Lower leg skin (tissue), 3 donors: ENCODE results near the gene RTBDN.

ENCODE experiments used
- CTCF ChIP-seq, 3 donors: fragments of 450-650 bp; IDR thresholded peaks; one replicate each; pipeline ENCODE4 v1.5.1; 2016; ENCODE audit warnings: antibody characterized with exemption in 3 of 3, mild to moderate bottlenecking in 3 of 3, moderate library complexity in 2 of 3
- POLR2A ChIP-seq, 2 donors: fragments of 450-650 bp; IDR thresholded peaks; one replicate each; pipeline ENCODE4 v1.6.1; 2016 to 2017; ENCODE audit warnings: antibody characterized with exemption in 2 of 2, mild to moderate bottlenecking in 1 of 2, moderate library complexity in 1 of 2

GRCh38 chr19:12801466-12802266 is 32.7 kb downstream of the RTBDN start, which contains the start of the genes PRDX2 and THSD8:
- peak in 1 of 3 donors; percentile 10 for TF ChIP-seq CTCF (IDR thresholded peaks at IDR 0.05)
- TF ChIP-seq POLR2A (IDR thresholded peaks at IDR 0.05) = no peak
